Activated T-helper 2 cell treated with anti-CD3 and anti-CD28 coated beads, Interferon-gamma antibody, Interleukin-2, Interleukin-4, amounts not matched to agents 10 μg/mL and 5 μg/mL and 100 μg/mL, durations not matched to agents 14 hours and 24 hours and 36 hours (primary cell): ENCODE measurements around the gene PTPRN2. TPM values are rescaled to one million over a fixed set of nuclear protein-coding genes. Genes with fewer than 3 reads are reported as not detected.
"Not testable (repeated sequence)": the region's sequence is repeated elsewhere in the genome, so short reads cannot be mapped to it uniquely, and the experiment has no call there.

Experiments used
- DNase-seq: peaks from one replicate; pipeline ENCODE4 v3.0.0; 2021; ENCODE audit warnings: low spot score
- H3K27ac Mint-ChIP-seq: one replicate; pipeline ENCODE4 v1.8.0; 2021; ENCODE audit warnings: mixed read lengths
- H3K27me3 Mint-ChIP-seq: one replicate; pipeline ENCODE4 v1.8.0; 2021; ENCODE audit warnings: low read depth, mixed read lengths
- H3K36me3 Mint-ChIP-seq: one replicate; pipeline ENCODE4 v1.8.0; 2021; ENCODE audit warnings: low read depth, mixed read lengths
- H3K4me1 Mint-ChIP-seq: one replicate; pipeline ENCODE4 v1.8.0; 2021; ENCODE audit warnings: low read depth, mixed read lengths
- H3K4me3 Mint-ChIP-seq: one replicate; pipeline ENCODE4 v1.8.0; 2021; ENCODE audit warnings: low read depth, mild to moderate bottlenecking, moderate library complexity, mixed read lengths
- H3K9me3 Mint-ChIP-seq: one replicate; pipeline ENCODE4 v1.8.0; 2021; ENCODE audit warnings: mixed read lengths
- intact Hi-C: fragments of 100-400 bp; cut with micrococcal nuclease; formaldehyde crosslinking; loops from one replicate; pipeline ENCODE4 v1.15.1; 2023
- total RNA-seq: library from RNA; stranded (reverse); gene quantifications from 2 replicates; pipeline ENCODE4 v1.2.3, GENCODE V29; 2022

Gene PTPRN2
- total RNA-seq, 1 donor from 2014 or later: 1.3 TPM

- intact Hi-C loops: no loop called here
These were observed 677.2 kb downstream of the PTPRN2 start for GRCh38 chr7:157910446-157910845.

GRCh38 chr7:157910045-157910444 lies 677.6 kb downstream of the PTPRN2 start:
- DNase-seq, H3K36me3 Mint-ChIP-seq, H3K4me1 Mint-ChIP-seq, intact Hi-C loops, H3K27me3 Mint-ChIP-seq, H3K4me3 Mint-ChIP-seq, H3K27ac Mint-ChIP-seq, H3K9me3 Mint-ChIP-seq: not testable (repeated sequence)

More at GRCh38 chr7:157910446-157910845, 677.2 kb downstream of the PTPRN2 start:
- Mint-ChIP-seq H3K36me3 (no peaks in the 10 kb centered on the region), H3K4me1 (no peaks in the 10 kb centered on the region), H3K4me3 (no peak overlapping the region), H3K27me3 (no peaks in the 10 kb centered on the region), H3K9me3 (peaks cover 8% of the 10 kb centered on the region), H3K27ac (no peak overlapping the region)
- DNase-seq: no peak

DNA sequence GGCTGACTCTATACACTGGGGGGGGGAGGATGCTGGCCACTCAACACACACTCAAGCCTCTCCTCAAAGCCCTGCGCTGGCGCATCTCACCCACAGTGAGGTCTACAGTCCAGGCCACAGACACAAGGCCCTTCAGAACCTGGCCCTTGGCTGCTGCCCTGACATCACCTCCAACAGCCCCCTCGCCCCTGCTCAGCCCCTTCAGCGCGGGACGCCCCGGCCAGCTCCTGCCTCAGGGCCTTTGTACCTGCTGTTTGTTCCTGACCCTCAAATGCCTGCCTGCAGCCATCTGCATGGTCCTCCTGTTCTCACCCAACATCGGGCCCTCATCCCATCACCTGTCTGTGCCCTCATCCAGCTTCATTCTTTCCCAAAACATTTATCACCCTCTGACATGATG lies 678.3 kb downstream of the PTPRN2 start:
- no peak overlapping the region for H3K4me3 Mint-ChIP-seq
- DNase-seq: no peak
- peaks cover 2% of the 10 kb centered on the region for H3K27me3 Mint-ChIP-seq
- intact Hi-C loops: no loop called here
- peaks cover 2% of the 10 kb centered on the region for H3K9me3 Mint-ChIP-seq
- H3K27ac Mint-ChIP-seq: no peak overlapping the region
- no peaks in the 10 kb centered on the region for H3K4me1 Mint-ChIP-seq
- no peaks in the 10 kb centered on the region for H3K36me3 Mint-ChIP-seq

- no peak overlapping the region for H3K4me3 Mint-ChIP-seq
- H3K27me3 Mint-ChIP-seq: peaks cover 2% of the 10 kb centered on the region
- DNase-seq: no peak
- H3K36me3 Mint-ChIP-seq: no peaks in the 10 kb centered on the region
- H3K27ac Mint-ChIP-seq: no peak overlapping the region
- no peaks in the 10 kb centered on the region for H3K4me1 Mint-ChIP-seq
- H3K9me3 Mint-ChIP-seq: no peaks in the 10 kb centered on the region
- intact Hi-C loops: no loop called here
These were observed 679.4 kb downstream of the PTPRN2 start for GRCh38 chr7:157908006-157908782.

DNA sequence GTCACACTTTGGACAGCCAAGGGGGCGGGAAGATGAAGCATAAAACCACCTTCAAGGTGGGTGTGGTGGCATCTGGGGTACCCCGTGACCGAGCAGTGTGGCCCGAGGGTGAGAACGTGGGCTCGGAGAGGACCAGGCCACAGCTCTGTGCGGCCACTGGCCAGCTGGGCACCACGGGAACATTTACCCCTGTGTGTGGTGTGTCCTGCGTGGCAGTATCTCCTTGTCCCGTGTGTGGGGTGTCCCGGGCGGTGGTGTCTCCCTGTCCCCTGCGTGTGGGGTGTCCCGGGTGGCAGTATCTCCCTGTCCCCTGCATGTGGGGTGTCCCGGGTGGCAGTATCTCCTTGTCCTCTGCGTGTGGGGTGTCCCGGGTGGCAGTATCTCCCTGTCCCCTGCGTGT lies 680.5 kb downstream of the PTPRN2 start:
- DNase-seq: no peak
- Mint-ChIP-seq H3K4me3 (no peak overlapping the region), H3K9me3 (no peaks in the 10 kb centered on the region), H3K27me3 (peaks cover 2% of the 10 kb centered on the region), H3K4me1 (no peaks in the 10 kb centered on the region), H3K27ac (no peak overlapping the region), H3K36me3 (no peaks in the 10 kb centered on the region)
- intact Hi-C loops: no loop called here

- Mint-ChIP-seq H3K27me3 (peaks cover 2% of the 10 kb centered on the region), H3K27ac (no peak overlapping the region), H3K36me3 (no peaks in the 10 kb centered on the region), H3K4me3 (no peak overlapping the region), H3K4me1 (no peaks in the 10 kb centered on the region), H3K9me3 (no peaks in the 10 kb centered on the region)
- intact Hi-C loops: no loop called here
- no peak for DNase-seq
These were observed 681.0 kb downstream of the PTPRN2 start for GRCh38 chr7:157906583-157906982.

DNA sequence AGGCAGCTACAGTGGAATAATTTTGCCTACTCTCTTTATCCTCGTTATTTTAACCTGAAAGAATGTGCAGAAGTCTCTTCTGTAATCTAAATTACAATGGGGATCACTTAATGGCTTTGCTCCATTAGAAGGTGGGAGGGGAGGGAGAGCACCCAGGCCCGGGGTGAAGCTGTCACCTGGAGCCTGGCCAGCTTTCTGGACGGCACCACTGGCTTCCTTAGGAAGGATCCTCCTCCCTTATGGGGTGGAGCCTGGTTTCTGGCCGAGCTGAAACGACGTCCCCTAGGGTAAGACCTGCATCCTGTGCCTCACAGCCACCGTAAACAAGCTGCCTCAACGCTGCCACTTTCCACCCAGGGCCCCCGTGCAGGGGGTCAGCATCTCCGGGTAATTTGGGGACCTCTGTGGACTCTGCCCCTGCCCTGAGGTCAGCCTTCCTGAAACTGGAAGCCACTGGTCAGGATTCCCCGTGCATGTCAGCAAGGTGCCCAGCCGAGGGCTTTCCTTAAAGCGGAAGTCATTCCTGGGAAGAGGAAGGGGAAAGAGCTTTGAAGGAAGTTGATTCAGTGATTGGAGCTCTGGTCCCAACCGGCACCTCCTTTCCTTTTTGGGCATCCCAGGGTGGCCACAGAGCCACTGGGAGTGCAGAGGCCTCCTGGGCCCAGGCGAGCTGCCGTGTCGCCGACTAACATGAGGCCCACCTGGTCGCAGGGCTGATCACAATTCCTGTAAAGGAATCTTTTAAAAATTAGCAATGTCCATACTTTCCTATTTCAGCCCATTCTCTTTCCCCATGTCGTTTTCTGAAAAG lies 681.8 kb downstream of the PTPRN2 start:
- DNase-seq: no peak
- H3K27ac Mint-ChIP-seq: no peak overlapping the region
- peaks cover 2% of the 10 kb centered on the region for H3K27me3 Mint-ChIP-seq
- no peaks in the 10 kb centered on the region for H3K36me3 Mint-ChIP-seq
- intact Hi-C loops: no loop called here
- H3K4me3 Mint-ChIP-seq: no peak overlapping the region
- H3K4me1 Mint-ChIP-seq: no peaks in the 10 kb centered on the region
- no peaks in the 10 kb centered on the region for H3K9me3 Mint-ChIP-seq

DNA sequence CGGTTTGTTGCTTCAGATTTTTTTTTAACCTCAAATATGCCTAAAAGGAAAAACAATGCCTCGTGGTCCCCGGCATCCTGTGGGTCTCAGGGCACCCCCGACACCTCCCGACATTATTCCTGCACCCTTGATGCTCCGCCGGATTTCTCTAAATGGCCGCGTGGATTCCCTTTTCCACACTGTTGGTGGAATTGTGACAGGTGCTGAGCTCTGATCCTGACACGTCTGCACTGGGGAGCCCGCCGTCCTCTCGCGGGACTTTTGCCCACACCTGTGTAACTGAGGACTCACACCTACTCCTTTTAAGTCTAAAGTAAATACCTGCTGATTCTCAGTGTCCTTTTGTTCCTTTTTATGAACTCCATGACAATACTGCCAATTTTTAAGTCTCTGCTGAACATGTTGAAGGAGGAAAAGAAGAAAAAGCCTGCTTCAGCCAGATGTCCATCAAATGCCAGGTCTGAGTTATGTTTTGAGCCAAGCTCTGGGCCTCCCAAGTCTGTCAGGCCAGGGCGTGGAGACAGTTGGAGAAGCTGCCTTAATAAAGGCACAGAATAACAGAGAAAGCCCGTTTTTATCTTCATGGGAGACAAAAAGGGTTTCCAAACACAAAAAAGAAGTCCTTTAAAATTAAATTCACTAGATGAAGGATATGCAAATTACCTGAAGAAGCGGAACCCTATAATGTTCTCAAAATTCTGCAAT lies 682.6 kb downstream of the PTPRN2 start:
- H3K9me3 Mint-ChIP-seq: no peaks in the 10 kb centered on the region
- DNase-seq: no peak
- intact Hi-C loops: no loop called here
- no peaks in the 10 kb centered on the region for H3K36me3 Mint-ChIP-seq
- H3K4me3 Mint-ChIP-seq: no peak overlapping the region
- H3K4me1 Mint-ChIP-seq: no peaks in the 10 kb centered on the region
- H3K27ac Mint-ChIP-seq: no peak overlapping the region
- peaks cover 2% of the 10 kb centered on the region for H3K27me3 Mint-ChIP-seq

DNA sequence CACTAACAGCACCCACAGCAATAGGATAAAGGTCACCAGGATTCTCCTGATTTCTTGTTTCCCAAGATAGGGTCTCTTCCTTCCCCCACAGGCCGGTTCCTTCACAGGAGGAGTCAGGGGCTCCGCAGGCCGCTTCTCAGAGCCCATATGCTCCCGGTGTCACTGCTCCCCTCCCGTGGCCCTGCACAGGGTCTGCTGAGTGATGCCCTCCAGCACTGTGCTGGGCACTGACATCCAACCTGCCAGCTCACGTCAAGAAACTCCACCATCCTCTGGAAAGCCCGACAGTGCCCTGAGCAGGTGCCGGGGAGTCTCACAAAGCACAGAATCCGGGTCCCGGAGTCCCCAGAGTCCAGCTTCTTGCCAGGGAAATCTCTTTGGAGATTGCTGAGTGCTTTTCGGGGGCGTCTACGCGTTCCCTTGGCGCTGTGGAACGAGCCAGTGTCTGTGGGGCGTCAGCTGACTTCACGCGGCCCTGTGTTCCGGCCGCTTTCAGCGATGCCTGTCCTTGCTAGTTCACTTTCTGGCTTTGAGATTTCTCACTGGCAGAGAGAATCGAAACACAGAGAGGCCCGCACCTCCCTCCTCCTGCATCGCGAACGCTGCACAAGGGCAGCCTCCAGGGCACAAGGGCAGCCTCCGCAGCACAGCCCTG lies 683.3 kb downstream of the PTPRN2 start:
- H3K27me3 Mint-ChIP-seq: peaks cover 2% of the 10 kb centered on the region
- H3K9me3 Mint-ChIP-seq: no peaks in the 10 kb centered on the region
- H3K4me3 Mint-ChIP-seq: no peak overlapping the region
- intact Hi-C loops: no loop called here
- H3K36me3 Mint-ChIP-seq: no peaks in the 10 kb centered on the region
- no peak for DNase-seq
- H3K27ac Mint-ChIP-seq: no peak overlapping the region
- no peaks in the 10 kb centered on the region for H3K4me1 Mint-ChIP-seq

- Mint-ChIP-seq H3K4me1 (no peaks in the 10 kb centered on the region), H3K4me3 (no peak overlapping the region), H3K9me3 (no peaks in the 10 kb centered on the region), H3K27ac (no peak overlapping the region), H3K36me3 (no peaks in the 10 kb centered on the region), H3K27me3 (peaks cover 2% of the 10 kb centered on the region)
- intact Hi-C loops: no loop called here
- DNase-seq: no peak
These were observed 683.9 kb downstream of the PTPRN2 start for GRCh38 chr7:157903710-157904109.

GRCh38 chr7:157903296-157903695 lies 684.3 kb downstream of the PTPRN2 start:
- no peaks in the 10 kb centered on the region for H3K4me1 Mint-ChIP-seq
- no peak overlapping the region for H3K27ac Mint-ChIP-seq
- no peaks in the 10 kb centered on the region for H3K9me3 Mint-ChIP-seq
- intact Hi-C loops: no loop called here
- H3K4me3 Mint-ChIP-seq: no peak overlapping the region
- DNase-seq: no peak
- H3K27me3 Mint-ChIP-seq: peaks cover 2% of the 10 kb centered on the region
- H3K36me3 Mint-ChIP-seq: no peaks in the 10 kb centered on the region

DNA sequence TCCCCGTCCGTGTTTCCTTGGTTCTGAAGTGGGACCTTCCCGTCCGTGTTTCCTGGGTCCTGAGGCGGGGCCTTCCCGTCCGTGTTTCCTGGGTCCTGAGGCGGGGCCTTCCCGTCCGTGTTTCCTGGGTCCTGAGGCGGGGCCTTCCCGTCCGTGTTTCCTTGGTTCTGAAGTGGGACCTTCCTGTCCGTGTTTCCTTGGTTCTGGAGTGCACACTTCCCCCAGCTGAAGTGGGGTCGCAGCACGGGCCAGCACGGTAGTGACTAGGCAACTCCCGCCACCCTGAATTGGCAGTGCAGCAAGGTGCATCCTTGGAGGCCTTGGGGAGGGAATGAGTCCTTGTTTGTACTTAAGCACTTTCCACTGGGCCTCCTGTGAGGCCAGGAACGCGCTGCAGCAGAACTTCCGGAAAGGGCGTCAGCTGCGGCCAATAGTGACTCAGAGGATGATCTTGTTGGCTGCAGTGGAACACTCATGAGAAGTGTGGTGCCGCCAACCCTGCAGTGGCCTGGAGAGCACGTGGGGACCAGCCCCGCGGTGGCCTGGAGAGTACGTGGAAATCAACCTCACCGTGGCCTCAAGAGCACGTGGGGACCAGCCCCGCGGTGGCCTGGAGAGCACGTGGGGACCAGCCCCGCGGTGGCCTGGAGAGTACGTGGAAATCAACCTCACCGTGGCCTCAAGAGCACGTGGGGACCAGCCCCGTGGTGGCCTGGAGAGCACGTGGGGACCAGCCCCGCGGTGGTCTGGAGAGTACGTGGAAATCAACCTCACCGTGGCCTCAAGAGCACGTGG lies 685.6 kb downstream of the PTPRN2 start:
- H3K4me1 Mint-ChIP-seq, H3K4me3 Mint-ChIP-seq, intact Hi-C loops, H3K27me3 Mint-ChIP-seq, H3K9me3 Mint-ChIP-seq, H3K36me3 Mint-ChIP-seq, DNase-seq, H3K27ac Mint-ChIP-seq: not testable (repeated sequence)
